Activated CD8-positive, alpha-beta memory T cell treated with anti-CD3 and anti-CD28 coated beads, Interleukin-2, amount 50 U/mL, for 24 hours (primary cell): Measurements from ENCODE around the gene DRICH1.
"Not testable (repeated sequence)": the region's sequence is repeated elsewhere in the genome, so short reads cannot be mapped to it uniquely, and the experiment has no call there.

Experiments used
- DNase-seq: peaks from one replicate; pipeline ENCODE4 v3.0.0-alpha.2; 2020; ENCODE audit errors: extremely low read depth

DRICH1 gene, protein sequence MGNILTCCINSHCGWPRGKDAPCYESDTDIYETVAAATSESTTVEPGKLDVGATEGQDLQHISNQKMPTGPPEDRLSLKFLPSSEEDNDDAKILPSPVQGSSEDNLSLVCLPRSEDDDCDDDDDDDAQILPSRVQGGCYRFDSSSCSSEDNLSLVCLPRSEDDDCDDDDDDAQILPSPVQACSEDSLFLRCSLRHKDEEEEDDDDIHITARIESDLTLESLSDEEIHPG

DNA sequence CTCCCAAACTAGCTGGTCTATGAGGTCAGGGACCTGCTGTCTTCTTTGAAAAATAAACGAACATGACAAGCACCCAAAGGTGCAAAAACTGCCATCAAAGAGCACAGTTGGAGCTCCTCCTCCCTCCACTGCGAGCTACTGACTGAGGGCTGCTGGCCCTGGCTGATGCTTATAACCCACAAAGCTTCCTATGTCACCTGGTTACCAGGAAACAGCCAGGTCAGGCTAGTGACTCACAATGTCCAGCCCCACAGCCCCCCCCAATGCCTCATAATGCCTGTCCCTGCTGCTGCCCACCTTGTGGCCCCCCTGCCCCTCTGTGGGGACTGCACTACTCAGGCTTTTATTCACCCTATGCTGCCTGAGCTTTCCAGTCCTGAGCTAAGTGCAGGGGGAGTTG lies at the start of gene DRICH1:
Gene DRICH1 (minus strand): TSS at position 144 of the 400 bp plus-strand sequence. CDS start 298 bp downstream, outside the sequence.
- DNase-seq = no peak

DNA sequence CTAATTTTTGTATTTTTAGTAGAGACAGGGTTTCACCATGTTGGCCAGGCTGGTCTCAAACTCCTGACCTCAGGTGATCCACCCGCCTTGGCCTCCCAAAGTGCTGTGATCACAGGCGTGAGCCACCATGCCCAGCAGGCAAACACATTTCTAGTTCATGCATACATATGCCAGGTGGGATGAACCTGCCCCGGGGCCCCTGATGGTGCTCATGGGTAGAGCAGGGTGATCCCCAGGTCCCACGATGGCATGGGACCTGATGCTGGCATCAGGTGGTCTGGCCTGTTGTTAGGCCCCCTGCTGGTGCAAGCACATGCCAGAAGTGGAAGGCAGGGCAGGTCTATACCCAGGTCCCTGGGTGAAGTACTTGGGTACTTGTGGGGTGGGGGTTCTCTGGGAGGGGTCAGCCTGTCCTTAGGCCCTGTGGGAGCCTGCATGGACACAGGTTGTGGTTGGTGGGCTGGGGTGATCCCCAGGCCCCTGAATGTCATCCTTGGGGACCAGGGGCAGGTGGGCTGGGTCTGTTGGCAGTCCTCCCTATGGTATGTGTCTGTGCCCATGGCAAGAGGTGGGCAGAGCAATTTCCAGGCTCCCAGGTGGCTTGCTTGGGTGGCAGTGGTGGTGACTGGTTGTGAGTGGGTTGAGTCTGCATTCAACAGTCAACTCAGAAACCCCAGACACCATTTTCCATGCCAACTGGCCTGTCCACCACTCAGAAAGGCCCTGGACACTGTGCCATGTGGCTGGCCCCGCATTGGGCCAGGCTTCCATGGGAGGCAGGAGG lies 49.1 kb upstream of the DRICH1 start:
- no peak for DNase-seq

DNA sequence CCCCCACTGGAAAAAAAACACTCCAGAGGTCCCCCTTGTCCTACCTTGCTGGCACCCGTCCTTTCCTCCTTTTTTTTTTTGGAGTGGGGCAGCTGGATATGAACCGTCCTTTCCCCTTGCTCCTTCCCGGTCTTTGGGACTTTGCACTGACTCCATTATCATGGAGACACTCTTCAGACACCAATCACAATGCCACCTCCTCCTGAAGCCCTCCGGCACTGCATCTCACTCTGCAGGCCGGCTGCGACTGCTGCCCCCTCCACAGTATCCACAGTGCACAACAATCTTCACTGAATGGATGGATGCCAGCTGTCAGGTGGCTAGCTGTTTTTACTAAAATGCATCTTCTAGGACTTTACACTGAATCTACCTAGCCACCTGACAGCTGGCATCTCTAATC lies 46.0 kb upstream of the DRICH1 start:
- no peak for DNase-seq

DNA sequence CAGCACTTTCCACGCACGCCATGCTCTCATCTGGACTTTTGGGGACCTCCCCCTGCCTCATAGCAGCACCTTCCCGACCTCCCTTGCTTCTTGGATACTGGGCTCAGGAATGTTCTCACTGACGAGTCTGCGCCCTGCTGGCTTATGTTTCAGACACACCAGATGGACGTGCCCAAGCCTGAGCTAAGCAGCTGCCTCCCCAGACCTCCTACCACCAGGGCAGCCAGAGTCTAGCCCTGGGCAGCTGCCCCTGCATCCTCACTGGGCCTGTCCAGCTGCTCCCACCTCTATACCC lies 45.5 kb upstream of the DRICH1 start:
- no peak for DNase-seq

DNA sequence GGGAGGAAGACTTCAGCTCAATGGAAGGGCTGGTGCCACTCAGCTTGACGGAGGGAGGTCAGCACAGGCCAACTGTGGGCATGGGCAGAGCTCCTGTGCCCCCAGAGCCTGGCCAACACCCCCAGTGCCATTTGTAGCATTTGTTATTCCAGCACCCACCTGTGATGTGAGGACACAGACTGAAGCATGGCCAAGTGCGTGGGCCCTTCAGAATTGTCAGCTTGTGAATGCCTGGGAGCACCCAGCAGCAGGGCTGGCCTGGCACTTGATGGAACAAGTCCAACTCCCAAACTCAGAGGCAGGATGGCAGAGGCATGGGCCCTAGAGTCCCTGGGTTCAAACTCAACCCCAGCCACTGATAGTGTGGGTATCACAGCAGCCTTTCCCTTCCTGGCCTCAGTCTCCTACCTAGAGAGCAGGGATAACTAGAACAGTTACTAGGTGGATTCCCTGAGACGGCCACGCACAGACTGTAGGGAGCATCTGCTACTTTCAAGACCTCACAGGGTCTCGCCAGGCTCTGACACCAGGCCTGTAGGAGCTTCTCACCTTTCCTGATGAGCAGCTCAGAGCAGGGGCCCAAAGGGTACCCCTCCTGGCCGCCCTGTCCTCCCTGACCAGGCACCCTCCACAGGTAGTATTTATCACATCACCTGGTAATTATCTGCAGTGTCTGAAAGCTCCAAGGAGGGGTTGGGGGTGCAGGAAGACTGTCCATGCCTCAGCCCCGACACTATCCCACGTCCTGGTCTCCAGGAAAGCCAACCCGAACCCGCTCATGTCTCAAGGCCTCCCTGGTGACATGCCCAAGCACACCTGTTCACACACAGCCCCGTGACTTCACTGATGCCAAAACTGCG lies 45.0 kb upstream of the DRICH1 start:
- DNase-seq = not testable (repeated sequence)

DNA sequence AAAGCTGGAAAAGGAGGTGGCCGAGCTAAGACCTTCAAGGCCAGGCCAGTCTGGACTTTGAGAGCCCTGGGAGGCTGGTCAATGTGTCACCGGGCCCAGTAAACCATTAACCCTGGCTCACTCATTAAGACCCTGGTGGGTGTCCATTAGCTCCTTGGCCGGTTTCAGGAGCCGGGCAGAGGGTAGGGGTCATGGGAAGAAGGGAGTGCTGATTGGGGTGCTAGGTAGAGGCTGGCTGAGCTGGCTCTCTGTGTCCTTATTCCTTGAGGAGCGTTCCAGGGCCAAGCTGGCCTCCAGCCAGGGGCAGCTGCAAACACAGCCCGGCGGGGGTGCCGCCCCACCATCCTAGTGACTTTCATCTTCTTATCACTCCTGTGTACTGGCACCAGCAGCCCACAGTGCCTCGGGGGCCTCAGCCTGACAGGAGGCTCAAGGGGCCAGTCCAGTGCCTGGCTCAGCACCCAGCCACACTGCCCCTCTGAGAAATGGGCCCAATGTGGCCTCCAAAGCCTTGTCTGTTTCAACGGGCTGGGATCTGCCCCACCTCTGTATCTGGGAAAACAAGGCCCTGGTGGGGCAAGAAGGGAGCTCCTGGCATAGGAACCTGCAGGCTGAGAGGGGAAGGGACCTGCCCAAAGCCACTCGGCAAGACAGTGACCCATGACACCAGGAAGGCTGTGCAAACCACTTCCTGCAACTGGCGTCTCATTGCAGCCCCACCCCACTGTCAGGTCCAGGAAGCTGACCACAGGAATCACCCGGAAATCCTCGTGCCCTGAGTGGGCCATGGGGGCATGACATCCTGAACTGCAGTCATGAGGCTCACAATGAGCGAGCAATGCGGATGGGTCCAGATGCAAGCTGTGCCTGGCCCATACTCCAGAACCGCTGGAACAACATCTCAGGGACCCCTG lies 43.6 kb upstream of the DRICH1 start:
- no peak for DNase-seq

DNA sequence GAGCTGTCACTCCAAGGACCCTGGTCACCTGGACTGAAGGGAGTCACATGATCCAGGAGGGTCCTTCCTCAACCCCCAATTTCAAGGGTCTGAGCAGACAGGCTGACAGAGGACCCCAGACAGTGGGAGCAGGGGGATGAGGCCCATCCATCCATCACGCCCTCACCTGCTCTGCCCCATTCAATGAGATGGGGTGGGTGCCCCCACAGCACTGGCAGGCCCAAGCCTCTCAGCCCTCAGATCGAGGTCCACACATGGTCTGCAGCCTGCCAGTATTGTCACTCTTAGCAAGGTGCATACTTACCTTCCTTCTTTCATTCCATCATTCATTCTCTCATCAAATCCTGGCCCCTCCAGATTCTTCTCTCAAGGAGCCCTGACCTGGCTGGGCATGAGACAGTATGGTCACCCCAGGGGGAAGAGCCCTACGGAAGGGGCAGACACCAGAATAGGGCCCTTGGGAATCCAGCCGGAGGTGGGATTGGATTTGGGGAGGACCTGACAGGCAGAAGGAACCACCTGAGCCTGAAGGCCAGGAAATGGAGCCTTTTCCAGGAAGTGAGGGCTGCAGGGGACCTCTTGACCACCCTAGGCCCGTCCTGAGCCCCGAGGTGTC lies 42.9 kb upstream of the DRICH1 start:
- not testable (repeated sequence) for DNase-seq

DNA sequence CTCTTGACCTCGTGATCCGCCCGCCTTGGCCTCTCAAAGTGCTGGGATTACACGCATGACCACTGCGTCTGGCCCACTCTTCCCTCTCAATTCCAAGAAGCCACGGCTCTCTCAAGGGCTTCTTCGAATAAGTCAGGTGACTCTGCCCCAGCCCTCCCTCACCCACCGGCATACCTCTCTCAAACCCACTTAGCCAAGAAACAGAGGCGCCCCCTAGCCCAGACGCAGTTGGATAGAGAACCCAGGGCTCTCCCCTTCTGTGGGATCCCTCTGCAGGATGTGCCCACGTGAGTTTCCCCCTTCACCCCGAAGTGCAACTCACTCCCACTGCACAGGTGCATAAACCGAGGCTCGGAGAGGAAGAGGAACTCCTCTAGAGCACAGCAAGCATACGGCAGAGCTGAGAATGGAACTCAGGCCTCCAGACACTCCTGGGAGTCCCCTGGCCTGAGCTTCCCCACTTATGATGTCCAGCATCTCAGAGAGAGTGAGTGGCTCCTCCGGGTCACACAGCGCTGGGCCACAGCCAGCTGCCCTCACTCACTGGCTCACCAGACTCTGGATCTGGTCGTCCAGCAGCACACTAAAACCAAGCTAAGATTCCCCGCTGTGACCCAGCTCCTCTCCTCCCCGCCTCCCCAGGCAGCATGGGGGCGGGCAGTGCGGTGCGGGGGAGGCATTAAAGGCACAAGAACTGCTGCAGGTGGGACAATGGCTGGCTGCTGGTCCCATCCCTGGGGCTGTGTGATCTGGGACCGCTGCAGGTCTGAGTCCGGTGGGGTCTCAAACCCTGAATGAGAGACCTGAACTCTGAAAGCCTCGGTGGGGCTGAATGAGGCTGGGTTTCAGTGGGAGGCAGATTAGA lies 41.9 kb upstream of the DRICH1 start:
- no peak for DNase-seq

DNA sequence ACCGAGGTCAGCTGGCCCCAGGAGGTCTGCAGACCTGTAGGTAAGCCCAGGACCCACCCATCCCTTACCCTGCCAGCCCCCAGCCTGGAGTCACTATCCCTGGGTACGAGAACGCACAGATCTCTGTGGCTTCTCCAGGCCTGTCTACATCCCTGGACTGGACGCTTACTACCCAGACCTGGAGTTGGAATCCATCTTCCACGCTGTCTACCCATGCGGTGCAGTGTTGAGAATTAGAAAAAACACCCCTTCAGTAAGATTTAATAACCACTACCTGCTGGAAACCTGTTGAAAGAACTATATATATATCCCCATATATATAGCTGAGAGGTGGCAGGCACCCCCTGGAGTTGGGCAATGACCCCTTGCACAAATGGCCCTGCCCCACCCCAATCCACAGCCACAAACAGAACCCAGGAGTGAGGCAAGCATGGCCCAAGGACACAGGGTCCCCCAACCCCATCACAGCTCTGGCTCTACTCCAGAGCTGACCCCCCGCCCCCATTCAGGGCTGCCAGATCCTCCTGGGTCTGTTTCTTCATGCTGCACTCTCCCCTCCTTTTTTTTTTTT lies 41.0 kb upstream of the DRICH1 start:
- DNase-seq = no peak

DNA sequence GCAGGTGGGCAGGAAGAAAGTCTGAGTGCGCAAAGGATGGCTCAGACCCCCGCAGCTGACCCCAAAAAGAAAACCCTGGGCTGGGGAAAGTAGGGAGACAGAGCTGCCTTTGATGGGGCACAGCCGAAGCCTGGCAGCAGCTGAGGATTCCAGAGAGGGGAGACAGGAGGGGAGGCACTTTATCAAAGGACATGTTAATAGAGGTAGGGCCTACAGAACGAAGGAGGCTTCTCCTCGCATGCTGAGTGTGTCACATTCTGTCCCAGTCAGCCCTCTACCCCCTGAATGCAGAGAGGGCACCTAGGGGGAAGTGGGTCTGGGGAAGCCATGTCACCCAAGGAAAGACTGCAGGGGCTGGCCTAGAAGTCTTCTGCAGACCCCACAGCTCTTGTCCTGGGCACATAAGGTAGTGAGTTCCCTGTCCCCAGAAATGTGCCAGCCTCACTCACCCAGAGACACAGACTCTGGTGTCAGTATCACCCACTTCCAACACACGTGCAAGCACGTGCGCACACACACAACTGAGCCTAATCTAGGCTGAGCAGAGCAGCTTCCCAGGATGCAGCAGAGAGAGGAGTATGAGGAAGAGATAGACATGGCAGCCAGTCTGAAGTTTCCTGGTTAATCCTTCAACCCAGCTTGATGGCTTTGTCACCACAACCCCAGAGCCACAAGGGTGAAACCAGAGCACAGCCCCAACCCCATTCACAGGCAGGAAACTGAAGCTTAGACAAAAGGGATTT lies 40.4 kb upstream of the DRICH1 start:
- DNase-seq = not testable (repeated sequence)

DNA sequence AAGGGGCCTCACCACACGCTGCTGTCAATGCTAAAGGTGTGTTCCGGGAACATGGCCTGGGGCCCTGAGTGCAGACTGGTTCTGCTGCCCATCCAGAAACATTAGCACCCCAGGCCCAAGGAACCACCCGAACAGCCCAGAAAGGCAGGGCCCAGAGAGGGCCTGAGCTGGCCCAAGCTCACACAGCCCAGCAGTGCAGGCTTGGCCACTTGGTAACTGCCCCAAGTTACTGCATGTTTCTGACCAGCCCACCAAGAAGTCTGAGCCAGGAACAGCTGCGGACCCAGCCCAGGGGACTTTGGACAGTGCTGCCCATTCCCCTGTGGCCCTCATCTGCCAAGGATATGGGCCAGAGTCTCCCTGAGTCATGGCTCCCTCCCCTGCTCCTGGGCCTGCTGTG lies 39.3 kb upstream of the DRICH1 start:
- DNase-seq = not testable (repeated sequence)

DNA sequence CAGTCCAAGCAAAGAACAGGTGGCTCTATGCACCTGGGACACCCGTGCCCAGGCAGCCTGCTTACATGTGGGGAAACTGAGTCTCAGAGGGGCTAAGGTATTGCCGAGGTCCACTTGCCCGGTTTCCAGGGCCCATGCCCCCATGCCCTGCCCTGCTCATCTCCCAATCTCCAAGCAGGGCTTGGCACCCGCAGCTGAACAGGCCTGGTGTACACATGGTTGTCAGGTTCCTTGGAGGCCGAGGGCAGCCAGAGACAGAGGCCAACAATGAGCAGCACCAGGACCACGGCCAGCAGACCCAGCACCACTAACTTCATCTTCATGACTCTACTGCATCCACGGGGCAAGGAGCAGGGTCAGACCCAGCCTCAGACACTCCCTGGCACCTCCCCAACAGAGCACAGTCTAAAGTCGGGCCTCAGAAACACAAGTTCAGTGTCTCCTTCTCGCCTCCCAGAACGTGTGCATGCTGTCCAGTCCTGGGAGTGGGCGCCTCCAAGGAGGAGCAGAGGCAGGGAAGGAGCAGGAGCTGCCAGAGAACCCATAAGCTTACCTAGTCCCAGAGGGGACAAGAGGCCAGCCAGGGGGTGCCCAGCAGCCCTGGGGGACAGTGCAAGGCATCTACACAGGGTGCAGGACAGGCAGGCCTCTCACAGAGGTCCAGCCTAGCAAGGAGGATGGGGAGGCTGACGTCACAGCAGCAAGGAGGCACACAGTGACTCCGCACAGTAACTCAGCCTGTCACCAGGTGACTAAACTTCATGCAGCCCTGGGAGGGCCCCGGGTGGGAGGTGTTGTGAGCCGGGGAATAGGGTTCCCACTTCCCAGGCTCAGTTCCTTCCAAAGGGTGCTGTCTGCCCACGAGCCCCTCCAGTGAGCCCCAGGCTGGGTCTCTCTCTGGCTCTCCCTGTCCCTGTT lies 38.5 kb upstream of the DRICH1 start:
- no peak for DNase-seq

DNA sequence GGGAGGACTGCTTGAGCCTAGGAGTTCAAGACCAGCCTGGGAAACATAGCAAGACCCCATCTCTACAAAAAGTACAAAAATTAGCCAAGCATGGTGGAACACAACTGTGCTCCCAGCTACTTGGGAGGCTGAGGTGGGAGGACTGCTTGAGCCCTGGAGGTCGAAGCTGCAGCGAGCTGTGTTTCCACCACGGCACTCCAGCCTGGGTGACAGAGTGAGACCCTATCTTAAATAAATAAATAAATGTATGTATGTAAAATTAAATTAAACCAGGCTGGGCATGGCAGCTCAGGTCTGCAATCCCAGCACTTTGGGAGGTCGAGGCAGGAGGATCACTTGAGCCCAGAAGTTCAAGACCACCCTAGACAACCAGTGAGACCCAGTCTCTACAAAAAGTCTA lies 28.3 kb upstream of the DRICH1 start:
- DNase-seq = not testable (repeated sequence)

DNA sequence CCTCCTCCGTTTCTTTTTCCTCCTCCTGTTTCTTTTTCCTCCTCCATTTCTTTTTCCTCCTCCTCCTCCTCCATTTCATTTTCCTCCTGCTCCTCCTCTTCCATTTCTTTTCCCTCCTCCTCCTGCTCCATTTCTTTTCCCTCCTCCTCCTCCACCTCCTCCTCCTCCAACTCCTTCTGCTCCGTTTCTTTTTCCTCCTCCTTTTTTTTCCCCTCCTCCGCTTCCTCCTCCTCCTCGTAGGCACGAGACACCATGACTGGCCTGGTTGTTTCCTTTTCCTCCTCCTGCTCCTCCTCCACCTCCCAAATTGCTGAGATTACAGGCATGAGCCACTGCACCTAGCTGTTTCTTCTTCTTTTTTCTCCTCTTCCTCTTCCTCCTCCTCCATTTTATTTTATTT lies 25.6 kb upstream of the DRICH1 start:
- DNase-seq = no peak

DNA sequence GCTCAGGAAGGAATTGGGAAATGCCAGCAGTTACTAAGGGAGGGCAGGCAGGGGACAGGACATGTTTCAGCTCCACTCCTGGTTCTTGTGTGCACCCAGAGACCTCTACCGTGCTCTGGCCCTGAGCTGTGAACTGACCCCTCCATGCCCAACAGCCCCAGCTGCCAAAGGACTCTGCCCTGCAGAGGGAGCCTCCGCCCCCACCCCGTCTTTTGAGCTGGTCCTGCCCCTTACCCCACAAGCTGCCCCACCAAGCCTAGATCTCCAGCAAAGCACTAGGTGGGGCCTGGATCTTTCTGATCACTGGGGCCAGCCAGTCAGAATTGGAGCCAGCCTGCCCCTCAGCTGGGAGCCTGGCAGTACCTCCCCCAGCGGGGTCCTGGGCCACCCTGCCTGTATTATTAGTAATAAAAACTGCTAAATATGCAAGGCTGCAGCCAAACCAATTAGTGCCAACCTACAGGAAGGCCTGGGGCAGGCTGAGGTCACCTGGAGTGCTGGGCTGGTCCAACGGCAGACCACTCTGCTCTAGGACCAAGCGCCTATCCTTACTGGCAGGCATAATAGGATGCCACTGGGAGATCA lies 23.9 kb upstream of the DRICH1 start:
- DNase-seq = no peak

DNA sequence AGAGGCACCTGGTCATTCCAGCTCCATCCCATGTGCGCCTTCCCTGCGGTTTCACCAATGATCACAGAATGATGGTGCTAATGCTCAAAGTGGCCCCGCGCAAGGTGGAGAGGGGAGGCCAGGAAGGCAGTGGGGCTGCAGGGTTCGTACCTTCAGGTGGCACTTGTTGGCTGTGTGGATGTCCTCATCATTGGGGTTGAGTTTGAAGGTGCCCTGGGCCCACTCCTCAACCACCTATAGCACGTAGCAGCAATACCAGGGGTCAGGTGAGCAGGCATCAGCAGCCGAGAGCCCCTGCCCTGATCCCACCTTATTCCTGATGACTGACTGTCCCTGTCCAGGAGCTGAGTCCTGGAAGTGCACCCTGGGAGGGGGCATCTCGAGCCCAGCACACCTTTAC lies 20.6 kb upstream of the DRICH1 start:
- DNase-seq = no peak

DNA sequence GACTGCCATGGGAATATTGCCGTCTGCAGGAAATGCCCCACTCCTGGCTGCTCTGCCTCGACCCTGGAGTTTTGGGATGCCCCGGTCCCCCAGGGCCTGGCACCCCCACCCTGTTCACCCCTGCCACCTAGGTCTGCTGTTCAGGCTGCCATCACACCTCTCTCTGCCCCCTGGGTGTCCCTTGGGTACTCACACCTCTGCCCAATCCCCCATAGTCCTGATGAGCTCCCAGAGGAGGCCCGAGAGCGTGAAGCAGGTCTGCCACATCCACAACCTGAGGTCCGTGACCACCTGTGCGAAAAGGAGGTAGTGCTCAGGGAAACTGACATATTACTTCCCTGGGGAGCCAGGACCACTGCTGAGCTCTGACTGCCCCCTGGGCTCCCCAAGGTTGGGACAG lies 20.2 kb upstream of the DRICH1 start:
- DNase-seq = no peak

DNA sequence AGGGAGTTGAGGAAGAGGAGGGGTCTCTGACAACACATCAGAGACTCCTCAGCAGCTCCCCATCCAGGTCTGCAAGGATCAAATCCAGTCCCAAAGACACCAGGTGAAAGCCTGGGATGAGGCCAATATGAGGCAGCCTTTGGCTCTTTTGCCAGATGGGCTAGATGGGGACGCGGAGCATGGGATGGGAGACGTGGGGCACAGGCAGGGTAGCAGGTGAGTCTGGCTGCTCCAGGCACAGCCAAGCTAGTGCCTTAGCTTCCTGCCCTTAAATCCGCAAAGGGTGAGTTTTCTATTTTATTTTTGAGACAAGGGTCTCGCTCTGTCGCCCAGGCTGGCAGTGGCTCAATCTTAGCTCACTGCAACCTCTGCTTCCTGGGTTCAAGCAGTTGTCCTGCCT lies 19.6 kb upstream of the DRICH1 start:
- DNase-seq = no peak
